Esophagus squamous epithelium (tissue), 5 donors: Measurements from ENCODE around the gene BOK. TPM values are rescaled to one million over a fixed set of nuclear protein-coding genes. Genes with fewer than 3 reads are reported as not detected.

Source experiments
- DNase-seq: peaks from one replicate; lab custom pipeline; 2025; lab: John Stamatoyannopoulos, UW
- H3K27ac ChIP-seq, 4 donors: fragments of 200-600 bp; sonication (generic); one replicate each; pipeline ENCODE4 v1.5.1; 2016 to 2019; ENCODE audit warnings: mild to moderate bottlenecking in 1 of 4
- H3K27me3 ChIP-seq, 4 donors: fragments of 200-600 bp; sonication (generic); 1 replicate in 3 of 4; 2 replicates in 1 of 4; pipeline versions ENCODE4 v1.5.1 to v1.6.0; 2017 to 2021; ENCODE audit warnings: antibody characterized with exemption in 1 of 4
- H3K36me3 ChIP-seq, 3 donors: fragments of 200-600 bp; sonication (generic); one replicate each; pipeline ENCODE4 v1.5.1; 2016 to 2019
- H3K4me1 ChIP-seq, 3 donors: fragments of 200-600 bp; sonication (generic); one replicate each; pipeline ENCODE4 v1.5.1; 2017 to 2019
- H3K4me3 ChIP-seq, 4 donors: fragments of 200-600 bp; sonication (generic); 1 replicate in 3 of 4; 2 replicates in 1 of 4; pipeline ENCODE4 v1.5.1; 2016 to 2019; ENCODE audit warnings: mild to moderate bottlenecking in 2 of 4, moderate library complexity in 1 of 4
- H3K9me3 ChIP-seq, 3 donors: fragments of 200-600 bp; sonication (generic); one replicate each; pipeline ENCODE4 v1.5.1; 2016 to 2019
- CTCF ChIP-seq, 6 experiments: fragments of 450-650 bp in 4 of 6; fragments of 200-600 bp in 2 of 6; sonication (generic) in 2 of 6; IDR thresholded peaks; one replicate each; pipeline ENCODE4 v1.5.1; 2016 to 2019; ENCODE audit warnings: antibody characterized with exemption in 6 of 6, mild to moderate bottlenecking in 4 of 6, moderate library complexity in 4 of 6
- POLR2A ChIP-seq, 4 donors: fragments of 450-650 bp; IDR thresholded peaks; one replicate each; pipeline ENCODE4 v1.6.1; 2017; ENCODE audit warnings: antibody characterized with exemption in 4 of 4, mild to moderate bottlenecking in 4 of 4, moderate library complexity in 3 of 4
- WGBS, 2 donors: methylation state at CpG; one replicate each; pipeline ENCODE4 v1.1.5; 2018; 5-methylcytosine and 5-hydroxymethylcytosine counted together
- intact Hi-C: fragments of 100-400 bp; cut with DNase I; formaldehyde crosslinking; loops from one replicate; pipeline ENCODE4 v1.15.0; 2022
- total RNA-seq, 4 donors: library from RNA; depleted of rRNA; stranded (reverse); fragments of >200 nt; gene quantifications; one replicate each; pipeline ENCODE4 v1.1.0, GENCODE V29; 2016
- donor health status: DM: yes; HTN: yes; CAD: no.

BOK gene
- total RNA-seq, 4 donors from 2014 or later = 35.5 to 57.1 (median 51.2) TPM

- no peak for DNase-seq
- intact Hi-C loops = no loop called here
- Histone ChIP-seq H3K36me3 (peaks cover 15 to 100% (median 32%) of the 10 kb centered on the region in 3 donors), H3K4me3 (no peak overlapping the region), H3K9me3 (no peaks in the 10 kb centered on the region), H3K27me3 (no peaks in the 10 kb centered on the region), H3K27ac (no peak overlapping the region), H3K4me1 (no peaks in the 10 kb centered on the region)
- WGBS, 2 donors = 73 to 86% methylated on average over 4 to 6 of the region's 13 CpGs
- TF ChIP-seq CTCF (IDR thresholded peaks at IDR 0.05) = no peak
- no peak for TF ChIP-seq POLR2A (IDR thresholded peaks at IDR 0.05)
These were observed 43.3 kb downstream of the BOK start for GRCh38 chr2:241601841-241602240.

GRCh38 chr2:241602720-241603119, 44.2 kb downstream of the BOK start:
- peaks cover 15 to 100% (median 27%) of the 10 kb centered on the region in 3 donors for H3K36me3 ChIP-seq
- no peak for TF ChIP-seq POLR2A (IDR thresholded peaks at IDR 0.05)

GRCh38 chr2:241603686-241604085, 45.1 kb downstream of the BOK start:
- no peak for TF ChIP-seq CTCF (IDR thresholded peaks at IDR 0.05)
- no peak for TF ChIP-seq POLR2A (IDR thresholded peaks at IDR 0.05)
- H3K27me3 ChIP-seq = no peaks in the 10 kb centered on the region
- no peak overlapping the region for H3K4me3 ChIP-seq
- H3K4me1 ChIP-seq = peaks cover 0 to under 1% (median 0%) of the 10 kb centered on the region in 3 donors
- H3K27ac ChIP-seq = no peak overlapping the region
- H3K36me3 ChIP-seq = peaks cover 15 to 95% (median 26%) of the 10 kb centered on the region in 3 donors
- no peak for DNase-seq
- 86 to 91% methylated on average over 5 of the region's 5 CpGs for WGBS, 2 donors
- intact Hi-C loops = no loop called here
- no peaks in the 10 kb centered on the region for H3K9me3 ChIP-seq

More at GRCh38 chr2:241602720-241603119, 44.2 kb downstream of the BOK start:
- no peak overlapping the region for H3K4me3 ChIP-seq
- 100% methylated on average over 3 to 6 of the region's 17 CpGs for WGBS, 2 donors
- no peaks in the 10 kb centered on the region for H3K27me3 ChIP-seq
- intact Hi-C loops = no loop called here
- no peaks in the 10 kb centered on the region for H3K9me3 ChIP-seq
- no peak overlapping the region for H3K27ac ChIP-seq
- DNase-seq = no peak
- no peaks in the 10 kb centered on the region for H3K4me1 ChIP-seq

- Histone ChIP-seq H3K4me3 (no peak overlapping the region), H3K27me3 (no peaks in the 10 kb centered on the region), H3K9me3 (no peaks in the 10 kb centered on the region), H3K4me1 (peaks cover 12 to 26% (median 16%) of the 10 kb centered on the region in 3 donors), H3K27ac (no peak overlapping the region), H3K36me3 (peaks cover 15 to 70% (median 20%) of the 10 kb centered on the region in 3 donors)
- no peak for DNase-seq
- intact Hi-C loops = no loop called here
- 75 to 91% methylated on average over 4 of the region's 8 CpGs for WGBS, 2 donors
- TF ChIP-seq CTCF (IDR thresholded peaks at IDR 0.05) (no peak), POLR2A (IDR thresholded peaks at IDR 0.05) (no peak)
These were observed 47.6 kb downstream of the BOK start for GRCh38 chr2:241606186-241606585.

GRCh38 chr2:241607162-241607885, 48.8 kb downstream of the BOK start:
- TF ChIP-seq CTCF (IDR thresholded peaks at IDR 0.05) (no peak), POLR2A (IDR thresholded peaks at IDR 0.05) (no peak)
- intact Hi-C loops = no loop called here

More at GRCh38 chr2:241607162-241607885, 48.8 kb downstream of the BOK start:
- H3K4me3 ChIP-seq = no peak overlapping the region
- no peak for DNase-seq
- 89 to 95% methylated on average over 5 to 13 of the region's 27 CpGs for WGBS, 2 donors
- no peaks in the 10 kb centered on the region for H3K9me3 ChIP-seq
- peaks cover 8 to 61% (median 15%) of the 10 kb centered on the region in 3 donors for H3K36me3 ChIP-seq
- no peak overlapping the region for H3K27ac ChIP-seq
- H3K4me1 ChIP-seq = peaks cover 12 to 37% (median 16%) of the 10 kb centered on the region in 3 donors
- no peaks in the 10 kb centered on the region for H3K27me3 ChIP-seq
